ENCODE data around the gene IL25.

The IL25 gene

DNA sequence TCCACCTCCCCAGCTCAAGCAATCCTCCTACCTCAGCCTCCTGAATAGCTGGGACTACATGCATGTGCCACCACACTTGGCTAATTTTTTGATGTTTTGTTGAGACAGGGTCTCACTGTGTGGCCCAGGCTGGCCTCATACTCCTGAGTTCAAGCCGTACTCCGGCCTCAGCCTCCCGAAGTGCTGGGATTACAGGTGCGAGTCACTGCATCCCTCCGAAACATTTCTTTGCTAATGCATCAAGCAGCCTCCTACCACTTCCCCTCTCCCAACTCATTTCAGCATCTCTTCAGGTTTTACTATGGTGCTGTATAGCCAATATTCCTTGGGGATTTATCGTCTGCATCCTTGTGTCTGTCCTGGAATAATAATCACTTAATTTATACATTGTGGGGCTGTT, 17.6 kb upstream of the IL25 start:
- DNase-seq, result no peak

DNA sequence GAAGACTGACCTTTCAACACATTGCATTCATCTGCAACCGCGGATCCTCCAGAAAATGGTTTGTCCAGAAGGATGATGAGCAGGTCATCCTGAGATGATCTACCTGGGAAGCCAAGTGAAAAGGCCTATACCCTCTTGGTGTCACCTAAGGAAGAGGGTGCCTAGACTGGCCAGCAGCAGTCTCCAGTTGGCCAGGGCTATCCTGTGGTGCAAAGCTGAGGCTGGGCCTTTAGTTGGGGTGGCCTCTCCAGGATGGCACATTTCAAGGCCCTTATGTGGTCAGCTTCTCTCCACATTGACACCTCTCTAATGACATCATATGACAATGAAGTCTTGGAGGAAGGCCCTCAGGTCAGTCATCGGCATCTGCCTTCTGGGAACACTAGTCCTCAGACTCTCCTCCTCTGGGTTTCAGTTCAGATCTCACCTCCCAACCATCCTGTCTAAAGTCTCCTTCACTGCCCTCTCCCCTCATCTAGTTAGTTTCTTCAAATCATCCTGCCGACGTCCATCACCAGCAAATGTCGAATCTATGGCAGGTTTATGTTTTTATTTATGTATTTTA, 16.7 kb upstream of the IL25 start:
- DNase-seq, result no peak

DNA sequence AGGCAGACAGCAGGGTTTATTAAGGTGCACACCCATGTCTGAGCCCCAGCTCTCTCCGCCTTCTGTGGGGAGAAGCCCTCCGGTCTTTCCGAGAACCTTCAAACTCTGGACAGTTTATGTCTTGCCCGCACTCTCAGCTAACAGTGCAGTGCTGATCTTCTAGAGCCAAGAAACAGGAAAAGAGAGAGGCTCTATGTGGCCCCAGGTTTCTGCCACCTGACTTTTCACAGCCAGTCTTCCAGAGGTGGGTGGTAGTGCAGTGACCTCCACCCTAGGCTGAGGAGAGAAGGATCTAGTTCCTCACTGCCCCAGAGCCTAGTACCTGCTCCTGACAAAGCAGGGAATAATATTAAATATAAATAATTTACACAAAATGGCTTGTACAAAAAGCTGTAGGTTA, 15.9 kb upstream of the IL25 start:
- DNase-seq, result no peak

DNA sequence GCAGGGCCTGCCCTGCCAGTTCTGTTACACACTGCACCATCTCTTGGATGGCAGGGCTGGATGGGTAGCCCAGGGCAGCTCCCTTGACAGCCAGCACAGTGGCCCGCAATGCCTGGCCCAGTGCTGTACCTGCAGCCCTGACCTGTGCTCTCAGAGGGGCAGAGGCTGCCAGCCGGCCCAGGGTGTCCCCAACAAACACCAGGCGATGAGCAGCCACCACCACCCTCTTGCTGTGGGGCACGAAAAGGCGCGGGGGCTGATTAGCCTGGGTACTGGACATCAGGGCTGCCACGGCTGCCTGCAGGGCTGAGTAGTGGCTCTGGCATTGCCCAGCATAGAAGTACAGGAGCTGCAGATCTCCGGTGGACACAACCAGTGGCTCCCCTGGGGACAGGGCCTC, 15.3 kb upstream of the IL25 start:
- no peak for DNase-seq

DNA sequence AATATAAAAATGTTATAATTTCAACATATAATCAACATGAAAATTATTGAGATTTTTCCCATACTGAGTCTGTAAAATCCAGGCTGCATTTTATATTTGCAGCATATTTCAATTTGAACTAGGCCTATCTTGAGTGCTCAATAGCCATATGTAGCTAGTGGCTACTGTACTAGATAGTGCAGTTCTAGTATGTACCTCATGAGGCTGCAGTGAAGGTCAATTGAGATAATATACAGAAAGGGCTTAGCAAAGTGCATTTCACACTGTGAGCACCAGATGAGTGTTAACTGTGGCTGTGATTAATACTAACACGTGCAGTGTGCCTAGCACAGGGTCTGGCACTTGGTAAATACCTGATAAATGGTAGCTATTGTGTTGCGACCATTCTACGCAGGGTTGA, 14.6 kb upstream of the IL25 start:
- no peak for DNase-seq

DNA sequence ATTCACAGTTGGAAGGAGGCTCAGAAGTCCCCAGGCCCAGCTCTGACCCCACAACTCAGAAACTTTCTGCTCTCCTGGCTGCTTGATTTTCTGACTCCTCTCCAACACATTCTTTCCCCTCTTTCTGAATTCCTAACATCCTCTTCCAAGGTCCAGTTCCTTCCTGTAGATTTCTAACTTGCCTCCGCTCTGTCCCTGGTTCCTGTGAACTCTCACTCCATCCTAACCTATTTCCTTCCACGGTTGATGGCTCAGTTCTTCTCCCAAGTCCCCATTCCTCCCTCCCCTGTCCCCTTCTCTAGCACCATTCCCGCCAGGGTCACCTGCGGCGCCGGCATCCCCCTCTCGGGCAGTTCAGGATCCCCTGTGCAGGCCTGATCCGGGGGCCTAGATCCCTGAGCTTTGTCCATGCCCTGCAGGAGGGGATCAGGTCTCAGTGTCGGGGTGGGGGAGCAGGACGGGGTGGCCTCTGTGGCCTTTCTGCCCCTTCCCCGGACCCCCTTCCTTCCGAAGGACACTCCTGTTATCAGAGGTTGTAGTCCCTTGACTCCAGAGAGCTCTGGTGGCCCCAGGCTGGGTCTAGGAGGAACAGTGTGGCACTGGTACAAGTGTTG, 13.9 kb upstream of the IL25 start:
- DNase-seq, result no peak

DNA sequence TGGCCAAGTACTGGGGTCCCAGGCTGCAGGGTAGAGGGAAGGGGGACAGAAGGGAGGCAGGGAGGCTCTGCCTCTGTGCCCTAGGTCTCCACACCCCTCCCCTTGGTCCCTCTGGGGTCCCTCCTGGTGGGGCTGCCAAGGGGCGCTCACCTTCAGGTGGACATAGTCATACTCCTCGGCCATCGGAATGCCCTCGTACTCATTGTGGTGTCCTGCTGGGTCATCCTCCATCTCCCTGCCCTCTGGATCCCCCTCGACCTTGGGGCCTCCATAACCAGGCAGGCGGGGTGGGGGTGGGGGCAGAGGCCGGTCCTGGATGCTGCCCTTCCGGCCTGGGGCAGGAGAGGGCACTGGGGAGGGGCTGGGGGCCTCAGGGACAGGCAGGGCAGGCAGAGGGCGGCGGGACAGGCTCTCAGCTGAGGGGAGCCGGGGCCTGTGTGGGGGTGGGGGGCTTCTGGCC, 13.4 kb upstream of the IL25 start:
- no peak for DNase-seq

DNA sequence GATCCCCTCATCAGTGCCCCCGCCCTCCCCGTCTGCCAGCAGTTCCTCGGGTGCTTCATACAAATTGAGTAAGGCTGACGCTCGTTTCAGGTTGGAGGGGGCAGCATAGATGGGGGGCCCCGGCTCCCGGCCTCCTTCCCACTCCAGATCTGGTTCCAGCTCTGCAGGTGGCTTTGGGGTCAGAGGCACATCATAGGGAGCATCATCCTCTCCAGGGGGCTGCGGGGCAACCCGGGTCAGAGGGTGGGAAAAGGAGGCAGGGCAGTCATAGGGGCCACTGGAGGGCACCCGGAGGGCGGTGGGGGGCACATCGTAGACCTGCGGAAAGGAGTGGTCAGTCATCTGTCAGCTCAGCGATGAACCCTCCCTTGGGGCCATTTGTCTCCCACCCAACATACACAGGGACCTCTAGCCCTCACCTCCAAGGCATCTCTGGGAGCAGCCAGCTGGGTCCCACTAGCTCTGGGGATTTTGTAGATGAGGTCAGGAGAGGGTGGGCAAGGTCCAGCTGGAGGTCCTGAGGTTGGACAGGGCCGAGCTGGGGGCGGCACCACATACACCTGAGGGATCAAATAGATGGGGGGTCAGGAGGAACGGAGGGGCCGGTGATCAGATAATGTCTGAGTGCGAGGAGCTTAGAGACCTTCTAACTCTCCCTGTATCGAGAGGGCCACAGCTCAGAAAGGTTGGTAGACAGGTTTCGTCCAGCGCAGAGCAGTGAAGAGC, 12.7 kb upstream of the IL25 start:
- no peak for DNase-seq

DNA sequence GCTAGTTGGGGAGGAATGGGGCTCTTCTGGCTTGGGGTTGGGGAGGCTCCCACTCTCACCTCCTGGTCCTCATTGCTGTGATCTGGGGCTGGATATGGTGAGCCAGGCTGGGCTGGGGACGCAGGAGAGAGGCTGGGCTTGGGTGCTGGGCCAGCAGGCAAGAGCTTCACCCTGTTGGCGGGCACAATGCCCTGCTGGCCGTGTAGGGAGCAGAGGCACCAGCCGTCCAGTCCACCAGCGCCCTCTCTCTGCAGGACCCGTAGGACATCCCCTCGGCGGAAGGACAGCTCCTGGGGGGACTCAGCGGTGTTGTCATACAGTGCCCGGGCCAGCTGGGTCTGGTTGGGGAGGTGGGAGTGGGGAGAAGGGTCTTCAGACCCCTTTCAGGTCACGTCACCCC, 12.1 kb upstream of the IL25 start:
- no peak for DNase-seq

DNA sequence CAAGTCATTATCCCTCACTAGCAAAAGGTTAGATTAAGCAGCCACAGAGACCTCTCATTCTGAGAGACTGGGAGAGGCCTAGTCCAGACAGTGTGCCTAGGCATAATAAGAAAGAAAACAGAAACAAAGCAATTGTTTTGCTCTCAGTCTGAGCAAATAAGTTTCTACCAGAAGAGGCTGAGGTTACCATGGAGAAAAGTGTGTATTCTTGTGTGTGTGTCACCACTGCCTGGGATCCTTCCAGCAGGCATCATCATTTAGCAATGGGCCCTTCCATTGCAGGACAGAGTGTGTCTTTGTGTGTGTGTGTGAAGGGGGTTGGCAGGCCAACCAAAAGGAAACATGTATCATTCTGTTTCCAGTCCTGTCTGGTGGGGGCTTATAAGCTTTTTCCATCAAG, 11.3 kb upstream of the IL25 start:
- DNase-seq, result no peak

DNA sequence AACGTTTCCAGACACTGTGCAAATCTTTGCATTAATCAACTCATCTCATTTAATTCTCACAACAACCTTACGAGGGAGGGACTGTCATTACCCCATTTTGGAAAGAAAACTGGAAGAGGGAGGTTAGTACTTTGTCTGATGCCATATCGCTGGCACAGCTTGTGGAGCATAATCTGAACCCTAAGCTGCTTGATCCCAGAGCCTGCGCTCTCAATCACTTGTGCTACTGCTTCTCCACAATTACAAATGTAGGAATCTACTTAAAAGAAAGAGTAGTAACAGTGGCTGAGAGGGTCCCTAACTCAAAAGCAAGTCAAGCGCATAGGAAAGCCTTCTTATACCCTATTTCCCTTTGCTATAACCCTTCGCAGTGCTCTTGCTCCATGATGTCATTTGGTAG, 10.8 kb upstream of the IL25 start:
- no peak for DNase-seq

DNA sequence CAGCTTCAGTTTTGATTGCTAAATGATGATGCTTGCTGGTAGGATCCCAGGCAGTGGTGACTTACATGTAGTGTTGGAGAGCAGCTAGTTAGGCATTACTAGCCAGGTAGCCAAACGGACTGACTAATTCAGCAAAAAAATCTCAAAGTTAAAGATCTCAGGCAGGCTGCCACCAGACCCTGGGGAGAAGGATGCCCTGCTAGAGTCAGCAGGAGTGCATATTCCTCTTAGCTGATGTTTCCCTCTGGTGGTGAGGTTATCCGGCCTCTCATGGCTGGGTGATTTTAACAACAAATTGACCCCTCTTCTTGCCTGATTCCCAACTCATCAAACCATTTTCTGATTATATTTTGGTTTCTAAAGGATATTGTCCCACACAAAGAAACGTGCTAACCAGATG, 10.4 kb upstream of the IL25 start:
- DNase-seq, result no peak

DNA sequence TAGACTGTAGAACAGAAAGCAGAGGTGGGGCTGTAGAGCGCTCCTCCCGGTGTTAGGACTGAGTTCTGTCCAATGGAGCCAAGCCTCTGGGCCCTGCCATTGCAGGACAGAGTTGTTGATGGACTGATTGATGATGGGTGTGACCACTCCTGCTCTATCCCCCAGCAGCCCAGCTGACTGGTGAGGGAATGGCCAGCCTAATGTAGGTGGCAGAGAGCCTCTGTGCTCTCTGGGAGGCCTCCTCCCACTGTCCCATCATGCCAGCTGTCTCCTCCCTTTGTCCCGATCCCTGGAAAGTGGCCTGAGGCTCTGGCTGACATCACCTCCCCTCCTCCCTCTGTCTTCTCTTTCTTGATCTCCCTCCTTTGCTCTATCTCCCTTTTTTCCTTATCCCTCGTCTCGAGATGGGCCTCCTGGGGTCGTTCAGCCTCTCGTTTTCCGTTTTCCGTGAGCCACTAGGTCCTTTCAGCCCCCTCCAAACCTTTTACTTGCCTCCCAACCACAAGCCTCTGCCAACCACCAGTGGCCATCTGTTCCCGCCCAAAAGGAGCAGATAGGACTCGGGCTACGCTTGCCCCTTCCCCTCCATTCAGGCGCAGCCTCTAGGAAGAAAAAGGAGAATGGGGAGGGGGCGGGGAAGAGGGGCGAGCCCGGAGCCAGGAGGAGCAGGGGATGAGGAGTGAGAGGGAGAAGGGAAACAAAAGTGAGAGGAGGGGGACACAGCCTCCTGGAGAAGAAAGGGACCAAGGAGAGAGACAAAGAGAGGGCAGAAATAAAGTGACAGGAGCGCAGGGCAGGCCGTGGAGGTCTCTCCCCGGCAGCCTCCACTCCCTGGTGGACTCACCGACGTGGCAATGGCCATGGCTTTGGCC, 8.2 kb upstream of the IL25 start:
- DNase-seq, result no peak

DNA sequence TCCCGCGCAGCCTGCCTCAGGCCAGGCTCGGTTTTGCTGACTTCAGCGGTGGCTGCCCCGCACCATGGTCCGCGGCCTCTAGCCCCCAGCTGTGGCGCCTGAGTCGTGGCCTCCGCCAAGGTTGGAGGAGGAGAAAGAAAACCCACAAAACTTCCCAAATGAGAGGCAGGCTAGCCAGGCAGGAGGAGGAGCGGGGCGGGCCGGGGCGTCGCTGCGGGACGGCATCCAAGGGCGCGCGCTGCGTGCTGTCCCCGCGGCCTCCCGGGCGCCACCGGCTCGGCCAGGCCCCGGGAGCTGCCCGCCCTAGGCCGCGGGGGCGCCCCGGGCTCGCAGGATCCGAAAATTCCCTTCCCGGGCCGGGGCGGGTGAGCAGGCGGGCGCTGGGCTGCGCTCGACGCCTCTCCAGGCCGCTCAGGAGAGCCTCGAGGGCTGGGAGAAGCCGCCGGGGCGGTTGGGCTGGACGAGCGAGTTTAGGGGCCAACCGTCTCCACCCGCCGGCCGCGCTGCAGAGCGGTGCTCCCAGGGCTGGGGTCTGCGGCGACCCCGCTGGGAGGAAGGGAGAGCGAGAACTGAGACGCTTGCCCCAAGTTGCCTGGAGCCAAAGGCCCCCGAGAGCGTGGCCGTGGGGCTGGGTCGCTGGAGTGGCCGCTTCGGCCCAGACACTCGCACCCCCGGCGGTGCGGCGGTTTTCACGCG, 7.4 kb upstream of the IL25 start, which contains the start of gene EFS:
Gene EFS (minus strand): TSS at position 137 of the 696 bp plus-strand sequence. CDS start 147 bp downstream, outside the sequence.
- no peak for DNase-seq

DNA sequence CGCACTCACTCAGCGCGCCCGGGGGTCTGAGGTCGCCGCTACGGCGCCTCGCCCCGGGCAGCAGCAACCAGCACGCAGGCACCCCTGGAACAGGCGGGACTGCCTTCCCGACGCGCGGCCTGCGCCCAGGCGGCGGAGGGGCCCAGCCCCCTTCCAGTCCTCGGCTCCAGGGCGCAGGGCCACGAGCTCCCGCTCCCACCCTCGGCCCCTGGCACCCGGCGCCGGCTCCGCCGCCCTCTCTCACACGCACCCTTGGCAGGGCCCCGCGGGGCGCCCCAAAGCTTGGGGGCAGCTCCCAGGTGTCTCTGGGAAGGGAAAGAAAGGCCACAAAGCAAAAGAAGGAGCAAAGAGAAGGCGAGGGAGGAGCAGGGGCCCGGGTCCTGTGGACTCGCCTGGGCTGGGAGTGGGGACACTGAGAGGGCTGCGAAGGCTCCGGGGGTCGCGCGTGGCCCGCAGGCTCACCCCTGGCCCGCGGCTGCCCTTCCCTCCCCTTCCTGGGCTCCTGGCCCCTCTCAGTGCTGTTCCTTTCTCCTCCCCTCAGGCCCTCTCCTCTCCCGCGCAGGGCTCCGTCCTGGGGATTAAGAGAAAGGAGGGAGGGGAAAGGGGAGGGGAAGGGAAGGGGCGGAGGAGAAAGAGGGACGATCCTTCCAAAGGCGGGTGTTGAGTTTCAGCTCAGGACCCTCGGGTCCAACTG, 6.7 kb upstream of the IL25 start:
- DNase-seq, result no peak

DNA sequence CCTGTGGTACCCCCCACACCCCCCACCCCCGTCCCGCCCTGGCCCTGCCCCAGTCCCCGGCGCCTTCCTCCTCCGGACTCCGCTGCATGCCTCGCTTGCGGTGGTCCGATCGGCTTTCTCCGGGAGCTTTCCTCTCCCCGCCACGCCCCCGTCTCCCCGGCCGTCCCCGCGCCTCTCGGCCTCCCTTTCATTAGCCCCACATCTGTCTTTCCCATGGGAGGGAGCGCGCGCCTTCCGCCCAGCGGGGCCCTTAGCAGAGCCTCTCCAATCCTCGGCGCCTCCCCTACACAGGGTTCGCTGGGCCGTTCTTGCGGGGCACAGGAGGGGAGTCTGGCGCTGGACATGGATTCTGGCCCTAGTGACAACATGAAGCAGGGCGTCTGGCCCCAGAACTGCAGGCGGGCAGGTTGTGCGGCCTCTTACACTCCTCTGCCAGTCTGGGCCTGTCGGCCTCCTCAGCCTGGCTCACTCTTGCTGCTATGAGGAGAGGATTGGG, 6.1 kb upstream of the IL25 start:
- DNase-seq, result no peak

DNA sequence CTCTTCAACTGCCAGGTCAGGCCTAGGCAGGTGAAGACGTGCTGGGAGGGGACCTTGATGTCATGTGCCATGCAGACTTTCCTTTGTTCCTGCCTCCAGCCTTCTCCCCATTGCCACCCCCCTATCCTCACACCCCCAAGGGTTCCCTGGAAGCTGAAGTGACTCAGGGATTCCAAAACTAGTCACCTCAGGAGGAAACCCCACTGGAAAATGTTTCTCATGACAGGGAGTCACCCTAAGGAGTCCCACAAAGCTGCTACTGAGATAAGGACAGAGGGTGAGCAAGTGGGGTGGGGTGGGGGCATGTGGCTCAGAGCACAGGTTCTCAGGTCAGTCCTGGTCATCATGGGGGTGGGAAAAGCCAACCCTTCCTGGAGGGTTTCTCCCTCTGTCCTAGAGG, 2.4 kb upstream of the IL25 start:
- DNase-seq, result no peak

DNA sequence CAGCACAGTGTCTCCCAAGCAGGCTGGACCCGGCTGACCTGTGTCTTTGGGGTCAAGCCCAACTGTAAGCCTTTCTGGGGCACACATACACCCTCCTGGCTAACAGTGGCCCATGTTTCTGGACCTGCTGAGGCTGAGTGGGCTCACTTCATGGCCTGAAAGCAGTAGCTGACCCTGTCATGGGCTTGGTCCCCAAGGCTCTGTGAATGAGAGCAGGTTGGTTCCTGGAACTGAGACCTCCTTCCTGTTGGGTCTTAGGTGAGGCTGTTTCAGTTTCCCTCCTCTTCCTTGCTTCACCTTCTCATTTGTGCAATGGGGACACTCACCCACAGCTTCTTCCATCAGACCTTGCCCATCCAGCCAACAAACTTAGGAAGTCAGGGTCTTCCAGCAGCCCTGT, 744 bp upstream of the IL25 start:
- DNase-seq, result no peak

DNA sequence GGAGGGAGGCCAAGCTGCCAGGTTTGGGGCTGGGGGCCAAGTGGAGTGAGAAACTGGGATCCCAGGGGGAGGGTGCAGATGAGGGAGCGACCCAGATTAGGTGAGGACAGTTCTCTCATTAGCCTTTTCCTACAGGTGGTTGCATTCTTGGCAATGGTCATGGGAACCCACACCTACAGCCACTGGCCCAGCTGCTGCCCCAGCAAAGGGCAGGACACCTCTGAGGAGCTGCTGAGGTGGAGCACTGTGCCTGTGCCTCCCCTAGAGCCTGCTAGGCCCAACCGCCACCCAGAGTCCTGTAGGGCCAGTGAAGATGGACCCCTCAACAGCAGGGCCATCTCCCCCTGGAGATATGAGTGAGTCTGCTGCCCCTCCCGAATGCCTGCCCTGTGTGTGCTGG, 432 bp downstream of the IL25 start:
- no peak for DNase-seq

DNA sequence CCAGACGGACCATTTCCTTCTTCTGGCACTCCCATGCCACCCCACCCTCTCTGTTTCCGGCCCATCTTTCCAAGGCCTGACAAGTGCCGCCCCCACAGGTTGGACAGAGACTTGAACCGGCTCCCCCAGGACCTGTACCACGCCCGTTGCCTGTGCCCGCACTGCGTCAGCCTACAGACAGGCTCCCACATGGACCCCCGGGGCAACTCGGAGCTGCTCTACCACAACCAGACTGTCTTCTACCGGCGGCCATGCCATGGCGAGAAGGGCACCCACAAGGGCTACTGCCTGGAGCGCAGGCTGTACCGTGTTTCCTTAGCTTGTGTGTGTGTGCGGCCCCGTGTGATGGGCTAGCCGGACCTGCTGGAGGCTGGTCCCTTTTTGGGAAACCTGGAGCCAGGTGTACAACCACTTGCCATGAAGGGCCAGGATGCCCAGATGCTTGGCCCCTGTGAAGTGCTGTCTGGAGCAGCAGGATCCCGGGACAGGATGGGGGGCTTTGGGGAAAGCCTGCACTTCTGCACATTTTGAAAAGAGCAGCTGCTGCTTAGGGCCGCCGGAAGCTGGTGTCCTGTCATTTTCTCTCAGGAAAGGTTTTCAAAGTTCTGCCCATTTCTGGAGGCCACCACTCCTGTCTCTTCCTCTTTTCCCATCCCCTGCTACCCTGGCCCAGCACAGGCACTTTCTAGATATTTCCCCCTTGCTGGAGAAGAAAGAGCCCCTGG, 3.1 kb downstream of the IL25 start:
- no peak for DNase-seq
